Osteocyte (in vitro differentiated cells): ENCODE measurements around the gene SLC6A11. TPM values are rescaled to one million over a fixed set of nuclear protein-coding genes. Genes with fewer than 3 reads are reported as not detected.

ENCODE experiments used
- DNase-seq: peaks from one replicate; pipeline ENCODE4 v3.0.0; 2021; ENCODE audit warnings: mixed read lengths; ENCODE audit not compliant: unreplicated experiment; ENCODE audit errors: extremely low spot score
- H3K27ac Mint-ChIP-seq: one replicate; pipeline ENCODE4 v1.8.0; 2021; ENCODE audit warnings: mild to moderate bottlenecking, mixed read lengths; ENCODE audit not compliant: unreplicated experiment
- H3K27me3 Mint-ChIP-seq: one replicate; pipeline ENCODE4 v1.8.0; 2021; ENCODE audit warnings: mixed read lengths; ENCODE audit not compliant: unreplicated experiment
- H3K36me3 Mint-ChIP-seq: one replicate; pipeline ENCODE4 v1.8.0; 2021; ENCODE audit warnings: mixed read lengths; ENCODE audit not compliant: unreplicated experiment
- H3K4me1 Mint-ChIP-seq: one replicate; pipeline ENCODE4 v1.8.0; 2021; ENCODE audit warnings: mixed read lengths; ENCODE audit not compliant: unreplicated experiment
- H3K4me3 Mint-ChIP-seq: one replicate; pipeline ENCODE4 v1.8.0; 2021; ENCODE audit warnings: mild to moderate bottlenecking, moderate library complexity, mixed read lengths; ENCODE audit not compliant: unreplicated experiment
- H3K9me3 Mint-ChIP-seq: one replicate; pipeline ENCODE4 v1.8.0; 2021; ENCODE audit warnings: mixed read lengths; ENCODE audit not compliant: unreplicated experiment
- total RNA-seq: library from RNA; stranded (reverse); gene quantifications from 2 replicates; pipeline ENCODE4 v1.2.1, GENCODE V29; 2021
- TF ChIP-seq, protein P1 (sequence below): fragments of 200-600 bp; sonication (generic); IDR thresholded peaks from 2 replicates; pipeline ENCODE4 v1.5.0; 2021; ENCODE audit warnings: antibody characterized with exemption, mild to moderate bottlenecking, moderate library complexity

The SLC6A11 gene
- total RNA-seq, 1 donor from 2014 or later = not detected

GRCh38 chr3:10917176-10917575, 101.1 kb downstream of the SLC6A11 start:
- TF ChIP-seq, protein P1, sequence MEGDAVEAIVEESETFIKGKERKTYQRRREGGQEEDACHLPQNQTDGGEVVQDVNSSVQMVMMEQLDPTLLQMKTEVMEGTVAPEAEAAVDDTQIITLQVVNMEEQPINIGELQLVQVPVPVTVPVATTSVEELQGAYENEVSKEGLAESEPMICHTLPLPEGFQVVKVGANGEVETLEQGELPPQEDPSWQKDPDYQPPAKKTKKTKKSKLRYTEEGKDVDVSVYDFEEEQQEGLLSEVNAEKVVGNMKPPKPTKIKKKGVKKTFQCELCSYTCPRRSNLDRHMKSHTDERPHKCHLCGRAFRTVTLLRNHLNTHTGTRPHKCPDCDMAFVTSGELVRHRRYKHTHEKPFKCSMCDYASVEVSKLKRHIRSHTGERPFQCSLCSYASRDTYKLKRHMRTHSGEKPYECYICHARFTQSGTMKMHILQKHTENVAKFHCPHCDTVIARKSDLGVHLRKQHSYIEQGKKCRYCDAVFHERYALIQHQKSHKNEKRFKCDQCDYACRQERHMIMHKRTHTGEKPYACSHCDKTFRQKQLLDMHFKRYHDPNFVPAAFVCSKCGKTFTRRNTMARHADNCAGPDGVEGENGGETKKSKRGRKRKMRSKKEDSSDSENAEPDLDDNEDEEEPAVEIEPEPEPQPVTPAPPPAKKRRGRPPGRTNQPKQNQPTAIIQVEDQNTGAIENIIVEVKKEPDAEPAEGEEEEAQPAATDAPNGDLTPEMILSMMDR = no peak

DNA sequence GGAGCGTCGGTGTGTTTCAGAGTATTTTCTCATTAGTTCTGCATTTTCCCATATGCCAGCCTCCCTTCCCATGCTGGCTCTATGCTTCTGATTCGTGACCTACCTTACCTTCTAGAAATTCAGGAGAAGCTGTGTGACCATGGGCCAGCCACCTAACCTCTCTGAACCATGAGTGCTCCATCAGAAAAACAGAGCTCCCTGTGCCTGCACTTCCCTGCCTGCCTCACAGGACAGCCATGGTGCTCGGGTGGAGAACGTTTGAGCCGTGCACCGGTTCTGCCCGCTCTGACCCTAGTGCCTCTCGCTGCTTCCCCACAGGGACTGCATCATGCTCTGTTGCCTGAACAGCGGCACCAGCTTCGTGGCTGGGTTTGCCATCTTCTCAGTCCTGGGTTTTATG, 102.0 kb downstream of the SLC6A11 start:
- no peak overlapping the region for H3K4me3 Mint-ChIP-seq
- H3K4me1 Mint-ChIP-seq = no peaks in the 10 kb centered on the region
- peaks cover 53% of the 10 kb centered on the region for H3K27me3 Mint-ChIP-seq
- H3K36me3 Mint-ChIP-seq = no peaks in the 10 kb centered on the region
- TF ChIP-seq, protein P1 = no peak
- DNase-seq = no peak
- H3K9me3 Mint-ChIP-seq = no peaks in the 10 kb centered on the region
- no peak overlapping the region for H3K27ac Mint-ChIP-seq

More at GRCh38 chr3:10917176-10917575, 101.1 kb downstream of the SLC6A11 start:
- no peak for DNase-seq
- no peaks in the 10 kb centered on the region for H3K36me3 Mint-ChIP-seq
- no peaks in the 10 kb centered on the region for H3K9me3 Mint-ChIP-seq
- H3K4me1 Mint-ChIP-seq = no peaks in the 10 kb centered on the region
- peaks cover 51% of the 10 kb centered on the region for H3K27me3 Mint-ChIP-seq
- H3K27ac Mint-ChIP-seq = no peak overlapping the region
- no peak overlapping the region for H3K4me3 Mint-ChIP-seq

- TF ChIP-seq, protein P1 = no peak
- no peaks in the 10 kb centered on the region for H3K4me1 Mint-ChIP-seq
- no peak overlapping the region for H3K27ac Mint-ChIP-seq
- peaks cover 4% of the 10 kb centered on the region for H3K9me3 Mint-ChIP-seq
- H3K27me3 Mint-ChIP-seq = peaks cover 61% of the 10 kb centered on the region
- no peak overlapping the region for H3K4me3 Mint-ChIP-seq
- no peak for DNase-seq
- no peaks in the 10 kb centered on the region for H3K36me3 Mint-ChIP-seq
These were observed 103.6 kb downstream of the SLC6A11 start for GRCh38 chr3:10919636-10920035.

- Mint-ChIP-seq H3K36me3 (no peaks in the 10 kb centered on the region), H3K4me1 (peaks cover 12% of the 10 kb centered on the region), H3K27ac (no peak overlapping the region), H3K9me3 (peaks cover 6% of the 10 kb centered on the region), H3K27me3 (peaks cover 53% of the 10 kb centered on the region), H3K4me3 (no peak overlapping the region)
- no peak for DNase-seq
- TF ChIP-seq, protein P1 = no peak
These were observed 109.6 kb downstream of the SLC6A11 start for GRCh38 chr3:10925436-10926255.

DNA sequence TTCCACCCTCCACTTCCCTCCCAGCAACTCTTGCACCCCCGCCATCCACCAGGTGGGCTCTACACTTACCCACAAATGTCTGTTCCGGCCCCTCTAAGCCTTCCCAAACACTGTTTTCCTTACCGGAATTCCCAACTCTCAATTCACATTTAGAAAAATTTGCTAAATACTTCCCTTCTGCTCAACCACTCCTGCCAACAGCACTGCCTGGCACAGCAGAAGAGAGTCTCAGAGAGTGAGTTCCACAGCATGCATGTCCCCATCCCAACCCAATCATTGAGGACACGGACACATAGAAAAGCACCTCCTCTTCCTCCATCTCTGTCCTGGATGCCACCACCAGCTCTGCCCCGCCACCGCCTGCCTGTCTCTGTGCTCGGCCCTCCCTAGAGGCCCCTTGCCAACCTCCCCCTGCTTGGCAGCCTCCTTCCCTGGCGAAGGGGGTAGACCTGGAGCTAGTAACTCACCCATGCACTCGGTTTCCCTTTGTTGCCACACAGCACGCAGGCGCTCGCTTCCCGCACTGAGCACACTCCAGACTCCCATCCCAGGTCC, 110.3 kb downstream of the SLC6A11 start:
- Mint-ChIP-seq H3K4me1 (peaks cover 12% of the 10 kb centered on the region), H3K27ac (no peak overlapping the region), H3K4me3 (no peak overlapping the region), H3K27me3 (peaks cover 46% of the 10 kb centered on the region), H3K9me3 (peaks cover 6% of the 10 kb centered on the region), H3K36me3 (no peaks in the 10 kb centered on the region)
- TF ChIP-seq, protein P1 = no peak
- DNase-seq = no peak
